SKM-1 treated with dmso at 0.1 percent for 144 hours (cell line): Measurements from ENCODE around the gene COG6.

Experiments used
- DNase-seq: peaks from one replicate; lab custom pipeline; 2025; ENCODE audit not compliant: unreplicated experiment; lab: John Stamatoyannopoulos, UW

Gene COG6

GRCh38 chr13:39655569-39656324, at the start of gene COG6:
COG6 (plus strand) TSS chr13:39655662; CDS start chr13:39655727, 65 bp downstream.
- peak; percentile 65 for DNase-seq

DNA sequence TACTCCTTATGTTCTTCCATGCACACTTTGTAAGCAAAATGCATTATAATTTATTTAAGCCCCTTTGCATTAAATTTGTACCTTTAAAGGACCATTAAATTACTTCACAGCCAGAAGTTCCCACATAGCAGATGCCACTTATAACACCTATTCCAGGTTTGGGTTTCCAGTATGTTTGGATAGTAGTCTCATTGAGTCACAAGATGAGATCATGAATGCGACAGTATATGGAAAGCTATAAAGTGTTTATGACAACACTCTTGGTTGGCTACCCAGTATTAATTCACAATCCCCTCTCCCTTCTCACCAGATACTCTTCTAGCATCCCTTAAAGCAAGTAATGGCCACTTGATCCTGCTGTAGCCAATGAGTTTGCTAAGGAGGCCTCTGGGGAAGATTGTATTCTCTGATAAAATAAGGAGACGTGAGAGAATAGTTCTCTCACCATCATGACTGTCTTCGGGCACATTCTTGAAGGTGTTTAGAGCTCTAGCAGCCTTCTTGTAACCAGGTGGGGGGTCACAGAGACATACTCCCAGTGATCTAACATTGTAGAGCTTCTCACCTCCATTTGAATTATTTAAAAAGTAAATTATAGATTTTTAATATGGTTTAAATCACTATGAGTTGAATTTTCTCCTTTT, 49.7 kb upstream of the COG6 start:
- no peak for DNase-seq

DNA sequence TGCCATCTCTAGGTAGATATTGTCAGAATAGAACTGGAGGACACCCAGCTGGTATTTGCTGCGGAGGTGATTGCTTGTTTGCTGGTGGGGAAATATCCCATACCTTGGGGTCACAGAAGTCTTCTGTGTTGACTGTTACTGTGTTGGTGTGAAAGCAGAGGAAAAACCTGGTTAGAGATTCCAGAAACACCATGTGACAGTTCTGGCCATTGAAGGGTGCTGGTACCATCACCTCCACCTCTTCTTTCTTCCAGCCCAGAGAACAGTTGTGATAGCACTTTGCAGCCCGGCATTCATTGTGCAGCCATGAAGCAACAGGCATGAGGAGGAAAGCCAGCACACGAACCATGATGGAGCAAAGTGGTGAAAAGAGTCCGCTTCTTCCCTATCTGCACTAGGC, 47.6 kb upstream of the COG6 start:
- no peak for DNase-seq

DNA sequence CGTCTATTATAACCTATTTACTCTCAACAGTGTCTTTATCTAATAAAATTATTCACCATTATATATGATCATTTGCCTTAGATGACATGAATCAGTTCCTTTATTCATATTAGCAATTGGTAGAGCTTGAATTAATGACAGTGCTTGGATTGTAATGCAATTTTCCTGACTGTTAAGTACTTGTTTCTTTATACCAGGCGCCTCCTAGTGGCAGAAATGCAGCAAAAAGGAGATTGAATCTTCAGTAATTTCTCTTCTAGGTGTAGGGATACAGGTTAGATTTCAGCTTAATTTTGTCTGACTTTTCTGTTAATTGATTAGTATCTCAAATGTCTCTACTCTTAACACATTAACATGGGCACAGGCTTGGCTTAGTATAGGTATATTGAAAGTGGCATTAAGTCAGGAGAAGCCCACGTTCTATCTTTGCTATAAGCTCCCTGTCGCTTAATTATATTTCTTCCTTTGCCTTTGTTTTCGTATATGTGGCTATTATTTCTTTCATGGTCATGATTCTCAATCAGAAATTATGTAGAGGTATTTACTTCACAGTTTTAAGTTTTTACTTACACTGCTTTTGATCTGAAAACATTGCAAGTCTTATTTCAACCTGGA, 43.3 kb upstream of the COG6 start:
- peak; percentile 57 for DNase-seq

GRCh38 chr13:39616087-39616694, 39.3 kb upstream of the COG6 start:
- DNase-seq, result peak; percentile 72

DNA sequence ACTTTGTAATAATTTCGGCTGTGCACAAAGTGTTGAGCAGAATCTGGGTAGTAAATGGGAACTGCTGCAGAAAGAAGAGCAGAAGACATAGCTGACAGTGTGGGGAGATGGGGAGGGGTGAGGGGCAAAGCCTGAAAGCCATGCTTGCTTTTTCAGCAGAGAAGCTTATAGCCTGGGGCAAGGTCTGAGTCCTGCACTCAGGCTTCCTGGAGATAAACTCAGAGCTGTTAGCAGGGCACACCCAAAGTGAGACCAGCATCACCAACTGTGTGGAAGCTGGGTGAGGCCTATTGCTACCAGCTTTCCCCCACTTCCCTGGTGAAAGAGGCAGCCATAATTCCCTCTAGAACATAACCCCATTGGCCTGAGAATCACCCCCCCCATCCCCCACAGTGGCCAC, 36.9 kb upstream of the COG6 start:
- no peak for DNase-seq

DNA sequence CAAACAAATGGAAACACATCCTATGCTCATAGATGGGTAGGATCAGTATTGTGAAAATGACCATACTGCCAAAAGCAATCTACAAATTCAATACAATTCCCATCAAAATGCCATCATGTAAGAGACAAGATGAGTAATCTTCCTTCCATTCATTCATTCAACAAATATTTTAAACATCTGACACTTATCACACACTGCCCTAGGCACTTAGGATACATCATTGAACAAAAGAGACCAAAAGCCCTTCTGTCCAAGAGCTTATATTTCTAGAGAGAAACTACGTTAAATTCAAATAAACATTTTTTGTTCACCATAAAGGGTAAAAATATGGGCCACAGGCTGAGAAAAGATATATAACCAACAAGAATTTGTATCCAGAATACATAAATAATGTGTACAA, 32.0 kb upstream of the COG6 start:
- DNase-seq, result no peak

DNA sequence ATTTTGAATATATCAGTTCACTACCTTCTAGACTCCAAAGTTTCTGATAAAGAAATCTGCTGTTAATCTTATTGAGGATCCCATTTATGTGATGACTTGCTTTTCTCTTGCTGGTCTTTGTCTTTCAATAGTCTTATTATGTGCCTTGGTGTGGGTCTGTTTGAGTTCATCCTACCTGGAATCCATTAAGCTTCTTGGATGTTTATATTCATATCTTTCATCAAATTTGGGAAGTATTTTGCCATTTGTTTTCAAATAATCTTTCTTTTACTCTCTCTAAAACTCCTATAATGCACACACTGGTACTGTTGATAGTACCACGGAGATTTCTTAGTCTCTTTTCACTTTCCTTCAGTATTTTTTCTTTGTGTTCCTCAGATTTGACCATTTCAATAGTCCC, 24.2 kb upstream of the COG6 start:
- DNase-seq, result no peak

DNA sequence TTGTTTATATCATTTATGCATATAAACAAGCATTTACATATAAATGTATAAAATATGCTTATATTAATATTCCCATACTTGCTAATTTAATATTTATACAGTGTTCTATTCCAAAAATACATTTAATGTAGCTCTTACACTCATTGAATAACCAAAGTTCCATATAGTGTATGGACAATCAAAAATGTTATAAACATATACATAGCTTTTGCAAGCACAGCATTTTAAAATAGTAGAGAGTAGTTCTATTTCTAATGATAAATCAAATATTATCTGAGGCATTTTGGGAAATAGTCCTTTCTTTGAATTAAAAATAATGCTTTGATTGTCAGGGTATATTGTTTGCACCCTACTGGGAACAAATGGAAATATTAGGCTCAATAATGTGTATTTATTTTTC, 22.5 kb upstream of the COG6 start:
- DNase-seq, result no peak

DNA sequence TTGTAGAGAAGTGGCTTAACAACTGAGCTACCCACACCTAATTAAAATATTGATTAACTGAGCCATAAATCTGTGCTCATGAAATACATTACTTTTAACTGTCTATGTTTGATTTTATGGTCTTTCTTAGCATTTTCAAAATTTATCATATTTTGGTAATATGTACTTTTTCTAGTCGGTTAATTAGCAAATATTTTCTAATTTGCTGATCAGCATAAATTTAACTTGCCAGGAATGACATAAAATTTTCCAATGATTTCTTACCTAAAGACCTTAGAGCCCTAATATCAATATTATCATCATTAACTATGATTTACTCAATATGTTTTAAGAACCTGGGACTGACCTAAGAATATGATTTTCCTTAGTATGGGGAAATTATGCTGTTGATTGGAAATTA, 19.9 kb upstream of the COG6 start:
- DNase-seq, result no peak

GRCh38 chr13:39637890-39638289, 17.6 kb upstream of the COG6 start:
- no peak for DNase-seq

GRCh38 chr13:39641645-39642044, 13.8 kb upstream of the COG6 start:
- peak; percentile 82 for DNase-seq

- DNase-seq, result no peak
Observed at GRCh38 chr13:39646122-39646521, 9.3 kb upstream of the COG6 start.

DNA sequence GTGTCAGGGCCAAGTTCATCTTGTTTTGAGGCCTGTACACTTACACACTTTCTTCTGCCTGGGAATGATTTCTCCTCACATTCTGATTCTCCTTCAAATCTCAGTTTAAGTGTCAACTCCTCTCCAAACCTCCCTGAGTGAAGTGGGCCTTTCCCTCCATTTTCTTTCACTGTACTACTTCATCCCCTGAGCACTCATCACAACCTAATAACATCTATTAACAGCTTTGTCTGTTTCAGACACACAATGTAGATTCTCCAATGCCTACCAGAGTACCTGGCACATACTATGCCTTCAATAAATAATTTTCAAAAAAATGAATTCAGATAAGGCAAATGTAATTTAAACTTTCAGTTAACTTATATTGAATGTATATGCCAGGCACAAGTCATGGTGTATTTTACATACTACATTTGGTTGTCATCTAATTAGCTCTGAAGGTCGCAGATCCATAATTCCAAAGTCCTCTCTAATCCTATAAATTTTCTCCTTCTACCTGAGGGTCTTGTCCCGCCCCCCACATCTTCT, 357 bp upstream of the COG6 start:
- no peak for DNase-seq

GRCh38 chr13:39656325-39656677, 839 bp downstream of the COG6 start:
- no peak for DNase-seq

DNA sequence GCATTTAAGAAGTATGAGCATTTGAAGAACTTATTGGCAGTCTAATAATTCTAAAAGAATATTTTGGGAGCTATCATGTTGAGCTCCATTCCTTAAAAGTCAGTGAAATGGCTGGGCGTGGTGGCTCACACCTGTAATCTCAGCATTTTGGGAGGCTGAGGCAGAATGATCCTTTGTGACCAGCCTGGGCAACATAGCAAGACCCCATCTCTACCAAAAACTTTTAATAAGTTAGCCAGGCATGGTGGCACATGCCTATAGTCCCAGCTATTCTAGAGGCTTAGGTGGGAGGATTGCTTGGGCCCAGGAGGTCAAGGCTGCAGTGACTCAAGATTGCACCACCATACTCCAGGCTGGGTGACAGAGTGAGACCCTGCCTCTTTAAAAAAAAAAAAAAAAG, 8.0 kb downstream of the COG6 start:
- DNase-seq, result no peak

DNA sequence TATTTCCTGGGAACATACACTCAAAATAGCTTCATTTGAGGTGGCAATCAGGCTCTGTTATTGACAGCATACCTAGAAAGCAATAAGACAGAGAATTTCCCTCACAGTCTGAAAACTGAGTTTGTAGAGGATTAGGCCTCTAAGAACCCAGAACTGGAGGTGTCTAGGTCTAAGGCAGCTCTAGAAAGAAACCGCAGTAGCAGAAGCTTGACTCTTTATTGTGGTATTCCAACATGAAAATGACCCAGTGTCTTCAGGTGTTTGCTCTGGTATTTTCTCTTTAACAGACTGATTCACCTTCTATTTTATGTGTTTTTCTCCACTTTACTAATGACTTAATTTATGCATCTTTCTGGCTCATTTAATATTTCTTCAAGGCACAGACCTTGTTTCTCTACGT, 8.5 kb downstream of the COG6 start:
- no peak for DNase-seq

DNA sequence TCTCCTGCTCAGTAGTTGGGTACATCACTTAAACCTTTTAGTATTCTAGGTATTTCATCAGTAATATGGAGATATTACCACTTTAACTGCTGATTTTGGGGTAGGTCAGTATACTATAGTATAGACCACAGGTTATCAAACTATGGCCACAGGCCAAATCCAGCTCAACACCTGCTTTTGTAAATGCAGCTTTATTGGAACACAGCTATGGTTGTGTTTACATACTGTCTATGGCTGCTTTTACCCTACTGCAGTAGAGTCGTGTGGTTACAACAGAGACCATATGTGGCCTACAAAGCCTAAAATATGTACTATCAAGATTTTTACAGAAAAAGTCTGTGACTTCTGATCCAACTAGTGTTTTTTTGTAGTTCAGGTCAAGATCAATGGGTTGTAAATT, 10.3 kb downstream of the COG6 start:
- no peak for DNase-seq

GRCh38 chr13:39670445-39670844, 15.0 kb downstream of the COG6 start:
- DNase-seq, result no peak

GRCh38 chr13:39672378-39673132, 17.1 kb downstream of the COG6 start:
- DNase-seq, result no peak

GRCh38 chr13:39675904-39676303, 20.4 kb downstream of the COG6 start:
- DNase-seq, result no peak
